SK-N-SH treated with all-trans-retinoic acid at 6 μM for 48 hours (cell line): Measurements from ENCODE around the gene ANKRD12.

Source experiments
- ATAC-seq: fragments of 200-7000 bp; cut with Tn5 transposase; 3 replicates; pipeline ENCODE4 v1.9.1; 2020; ENCODE audit warnings: mild to moderate bottlenecking, moderate library complexity
- ARNTL ChIP-seq: fragments of 450-650 bp; formaldehyde crosslinking; IDR thresholded peaks from 2 replicates; pipeline ENCODE4 v1.5.0; 2020; ENCODE audit warnings: low read depth, mild to moderate bottlenecking, moderate library complexity, borderline replicate concordance
- CSDC2 ChIP-seq: fragments of 250-450 bp; sonication (Bioruptor Pico); IDR thresholded peaks from 2 replicates; pipeline ENCODE4 v1.5.0; 2020; ENCODE audit warnings: mild to moderate bottlenecking, moderate library complexity
- ESRRG ChIP-seq: fragments of 250-450 bp; sonication (Bioruptor Pico); IDR thresholded peaks from 2 replicates; pipeline ENCODE4 v1.6.1; 2021; ENCODE audit warnings: mild to moderate bottlenecking
- GLIS3 ChIP-seq: fragments of 250-450 bp; sonication (Bioruptor Pico); IDR thresholded peaks from 2 replicates; pipeline ENCODE4 v1.5.0; 2020; ENCODE audit warnings: mild to moderate bottlenecking, moderate library complexity
- ISL1 ChIP-seq: fragments of 250-450 bp; sonication (Bioruptor Pico); IDR thresholded peaks from 2 replicates; pipeline ENCODE4 v2.1.2; 2022; ENCODE audit warnings: mild to moderate bottlenecking, moderate library complexity
- OSR1 ChIP-seq: fragments of 250-450 bp; sonication (Bioruptor Pico); IDR thresholded peaks from 2 replicates; pipeline ENCODE4 v1.8.0; 2022; ENCODE audit warnings: moderate library complexity, mild to moderate bottlenecking, inconsistent platforms
- PATZ1 ChIP-seq: fragments of 250-450 bp; sonication (Bioruptor Pico); IDR thresholded peaks from 2 replicates; pipeline ENCODE4 v1.8.0; 2020; ENCODE audit warnings: mild to moderate bottlenecking, moderate library complexity, borderline replicate concordance
- PPARA ChIP-seq: fragments of 250-450 bp; sonication (Bioruptor Pico); IDR thresholded peaks from 2 replicates; pipeline ENCODE4 v1.5.0; 2020; ENCODE audit warnings: mild to moderate bottlenecking, borderline replicate concordance
- RARB ChIP-seq: fragments of 250-450 bp; sonication (Bioruptor Pico); IDR thresholded peaks from 2 replicates; pipeline ENCODE4 v1.8.0; 2021; ENCODE audit warnings: mild to moderate bottlenecking, moderate library complexity
- SNAI2 ChIP-seq: fragments of 250-450 bp; sonication (Bioruptor Pico); IDR thresholded peaks from 2 replicates; pipeline ENCODE4 v1.5.0; 2020; ENCODE audit warnings: mild to moderate bottlenecking, moderate library complexity
- TCF4 ChIP-seq: fragments of 250-450 bp; sonication (Bioruptor Pico); IDR thresholded peaks from 2 replicates; pipeline ENCODE4 v1.8.0; 2021; ENCODE audit warnings: mild to moderate bottlenecking, moderate library complexity, borderline replicate concordance
- TOX ChIP-seq: fragments of 250-450 bp; sonication (Bioruptor Pico); IDR thresholded peaks from 2 replicates; pipeline ENCODE4 v1.8.0; 2021; ENCODE audit warnings: mild to moderate bottlenecking, moderate library complexity, borderline replicate concordance
- ZC3H10 ChIP-seq: fragments of 250-450 bp; sonication (Bioruptor Pico); IDR thresholded peaks from 2 replicates; pipeline ENCODE4 v1.5.1; 2021; ENCODE audit warnings: mild to moderate bottlenecking, moderate library complexity
- ZFP3 ChIP-seq: fragments of 250-450 bp; sonication (Bioruptor Pico); IDR thresholded peaks from 2 replicates; pipeline ENCODE4 v1.5.0; 2020; ENCODE audit warnings: mild to moderate bottlenecking, moderate library complexity
- ZFP30 ChIP-seq: fragments of 450-650 bp; formaldehyde crosslinking; IDR thresholded peaks from 2 replicates; pipeline ENCODE4 v1.5.0; 2022; ENCODE audit warnings: mild to moderate bottlenecking, moderate library complexity
- ZNF565 ChIP-seq: fragments of 450-650 bp; formaldehyde crosslinking; conservative IDR thresholded peaks from 2 replicates; pipeline ENCODE4 v1.5.0; 2020; ENCODE audit warnings: low read depth, mild to moderate bottlenecking, moderate library complexity
- ZNF70 ChIP-seq: fragments of 450-650 bp; formaldehyde crosslinking; IDR thresholded peaks from 2 replicates; pipeline ENCODE4 v1.5.0; 2020; ENCODE audit warnings: mild to moderate bottlenecking, moderate library complexity
- ZNF8 ChIP-seq: fragments of 450-650 bp; formaldehyde crosslinking; IDR thresholded peaks from 2 replicates; pipeline ENCODE4 v1.5.0; 2020; ENCODE audit warnings: mild to moderate bottlenecking, moderate library complexity
- TF ChIP-seq, protein P1 (sequence below): fragments of 250-450 bp; sonication (Bioruptor Pico); IDR thresholded peaks from 2 replicates; pipeline ENCODE4 v1.8.0; 2021; ENCODE audit warnings: low read depth, mild to moderate bottlenecking, moderate library complexity, borderline replicate concordance
- TF ChIP-seq, protein P2 (sequence below): fragments of 250-450 bp; sonication (Bioruptor Pico); IDR thresholded peaks from 2 replicates; pipeline ENCODE4 v1.5.1; 2021; ENCODE audit warnings: mild to moderate bottlenecking, moderate library complexity
- TF ChIP-seq, protein P3 (sequence below): fragments of 250-450 bp; sonication (Bioruptor Pico); IDR thresholded peaks from 2 replicates; pipeline ENCODE4 v1.5.1; 2020; ENCODE audit warnings: low read depth, mild to moderate bottlenecking, moderate library complexity

ANKRD12 gene

DNA sequence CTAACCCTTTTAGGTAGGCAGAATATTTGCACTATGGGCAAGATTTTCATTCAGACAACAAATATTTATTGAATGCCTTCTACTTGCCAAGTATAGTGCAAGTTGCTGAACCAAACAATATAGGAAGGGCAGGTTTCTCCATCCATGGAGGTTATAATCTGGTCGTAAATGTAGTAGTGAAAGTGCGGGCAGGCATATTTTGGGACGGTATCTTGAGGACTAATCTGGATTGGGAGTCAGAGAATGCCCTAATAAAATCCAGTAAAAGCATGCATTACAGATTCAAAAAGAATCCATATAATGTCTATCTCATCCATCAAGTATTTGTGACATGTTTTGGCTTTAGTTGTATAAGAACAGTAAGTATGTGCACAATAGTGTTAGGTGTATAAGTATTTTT, 35.8 kb upstream of the ANKRD12 start:
- TF ChIP-seq TOX (CRISPR knock-in tag) (no peak), ARNTL (CRISPR knock-in tag) (no peak)
- ATAC-seq, result no peak

GRCh38 chr18:9101730-9102507, 34.7 kb upstream of the ANKRD12 start:
- ATAC-seq, result peak; percentile 52
- no peak for TF ChIP-seq TCF4 (CRISPR knock-in tag)
- TF ChIP-seq ZFP3 (CRISPR knock-in tag), result no peak
- no peak for TF ChIP-seq ZC3H10
- TF ChIP-seq TOX (CRISPR knock-in tag), result no peak
- TF ChIP-seq, protein P1, sequence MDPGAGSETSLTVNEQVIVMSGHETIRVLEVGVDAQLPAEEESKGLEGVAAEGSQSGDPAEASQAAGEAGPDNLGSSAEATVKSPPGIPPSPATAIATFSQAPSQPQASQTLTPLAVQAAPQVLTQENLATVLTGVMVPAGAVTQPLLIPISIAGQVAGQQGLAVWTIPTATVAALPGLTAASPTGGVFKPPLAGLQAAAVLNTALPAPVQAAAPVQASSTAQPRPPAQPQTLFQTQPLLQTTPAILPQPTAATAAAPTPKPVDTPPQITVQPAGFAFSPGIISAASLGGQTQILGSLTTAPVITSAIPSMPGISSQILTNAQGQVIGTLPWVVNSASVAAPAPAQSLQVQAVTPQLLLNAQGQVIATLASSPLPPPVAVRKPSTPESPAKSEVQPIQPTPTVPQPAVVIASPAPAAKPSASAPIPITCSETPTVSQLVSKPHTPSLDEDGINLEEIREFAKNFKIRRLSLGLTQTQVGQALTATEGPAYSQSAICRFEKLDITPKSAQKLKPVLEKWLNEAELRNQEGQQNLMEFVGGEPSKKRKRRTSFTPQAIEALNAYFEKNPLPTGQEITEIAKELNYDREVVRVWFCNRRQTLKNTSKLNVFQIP (CRISPR knock-in tag), result no peak
- TF ChIP-seq, protein P2, sequence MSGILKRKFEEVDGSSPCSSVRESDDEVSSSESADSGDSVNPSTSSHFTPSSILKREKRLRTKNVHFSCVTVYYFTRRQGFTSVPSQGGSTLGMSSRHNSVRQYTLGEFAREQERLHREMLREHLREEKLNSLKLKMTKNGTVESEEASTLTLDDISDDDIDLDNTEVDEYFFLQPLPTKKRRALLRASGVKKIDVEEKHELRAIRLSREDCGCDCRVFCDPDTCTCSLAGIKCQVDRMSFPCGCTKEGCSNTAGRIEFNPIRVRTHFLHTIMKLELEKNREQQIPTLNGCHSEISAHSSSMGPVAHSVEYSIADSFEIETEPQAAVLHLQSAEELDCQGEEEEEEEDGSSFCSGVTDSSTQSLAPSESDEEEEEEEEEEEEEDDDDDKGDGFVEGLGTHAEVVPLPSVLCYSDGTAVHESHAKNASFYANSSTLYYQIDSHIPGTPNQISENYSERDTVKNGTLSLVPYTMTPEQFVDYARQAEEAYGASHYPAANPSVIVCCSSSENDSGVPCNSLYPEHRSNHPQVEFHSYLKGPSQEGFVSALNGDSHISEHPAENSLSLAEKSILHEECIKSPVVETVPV (CRISPR knock-in tag), result no peak
- TF ChIP-seq PPARA (CRISPR knock-in tag), result no peak
- TF ChIP-seq PATZ1 (CRISPR knock-in tag), result no peak
- TF ChIP-seq RARB, result no peak
- no peak for TF ChIP-seq ISL1
- no peak for TF ChIP-seq ZFP30 (CRISPR knock-in tag)
- no peak for TF ChIP-seq ARNTL (CRISPR knock-in tag)
- TF ChIP-seq, protein P3, sequence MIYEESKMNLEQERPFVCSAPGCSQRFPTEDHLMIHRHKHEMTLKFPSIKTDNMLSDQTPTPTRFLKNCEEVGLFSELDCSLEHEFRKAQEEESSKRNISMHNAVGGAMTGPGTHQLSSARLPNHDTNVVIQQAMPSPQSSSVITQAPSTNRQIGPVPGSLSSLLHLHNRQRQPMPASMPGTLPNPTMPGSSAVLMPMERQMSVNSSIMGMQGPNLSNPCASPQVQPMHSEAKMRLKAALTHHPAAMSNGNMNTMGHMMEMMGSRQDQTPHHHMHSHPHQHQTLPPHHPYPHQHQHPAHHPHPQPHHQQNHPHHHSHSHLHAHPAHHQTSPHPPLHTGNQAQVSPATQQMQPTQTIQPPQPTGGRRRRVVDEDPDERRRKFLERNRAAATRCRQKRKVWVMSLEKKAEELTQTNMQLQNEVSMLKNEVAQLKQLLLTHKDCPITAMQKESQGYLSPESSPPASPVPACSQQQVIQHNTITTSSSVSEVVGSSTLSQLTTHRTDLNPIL (CRISPR knock-in tag), result no peak
- TF ChIP-seq OSR1, result no peak
- TF ChIP-seq ZNF70 (CRISPR knock-in tag), result no peak
- TF ChIP-seq CSDC2 (CRISPR knock-in tag), result no peak
- TF ChIP-seq SNAI2 (CRISPR knock-in tag), result no peak
- no peak for TF ChIP-seq ZNF565
- no peak for TF ChIP-seq ZNF8 (CRISPR knock-in tag)

DNA sequence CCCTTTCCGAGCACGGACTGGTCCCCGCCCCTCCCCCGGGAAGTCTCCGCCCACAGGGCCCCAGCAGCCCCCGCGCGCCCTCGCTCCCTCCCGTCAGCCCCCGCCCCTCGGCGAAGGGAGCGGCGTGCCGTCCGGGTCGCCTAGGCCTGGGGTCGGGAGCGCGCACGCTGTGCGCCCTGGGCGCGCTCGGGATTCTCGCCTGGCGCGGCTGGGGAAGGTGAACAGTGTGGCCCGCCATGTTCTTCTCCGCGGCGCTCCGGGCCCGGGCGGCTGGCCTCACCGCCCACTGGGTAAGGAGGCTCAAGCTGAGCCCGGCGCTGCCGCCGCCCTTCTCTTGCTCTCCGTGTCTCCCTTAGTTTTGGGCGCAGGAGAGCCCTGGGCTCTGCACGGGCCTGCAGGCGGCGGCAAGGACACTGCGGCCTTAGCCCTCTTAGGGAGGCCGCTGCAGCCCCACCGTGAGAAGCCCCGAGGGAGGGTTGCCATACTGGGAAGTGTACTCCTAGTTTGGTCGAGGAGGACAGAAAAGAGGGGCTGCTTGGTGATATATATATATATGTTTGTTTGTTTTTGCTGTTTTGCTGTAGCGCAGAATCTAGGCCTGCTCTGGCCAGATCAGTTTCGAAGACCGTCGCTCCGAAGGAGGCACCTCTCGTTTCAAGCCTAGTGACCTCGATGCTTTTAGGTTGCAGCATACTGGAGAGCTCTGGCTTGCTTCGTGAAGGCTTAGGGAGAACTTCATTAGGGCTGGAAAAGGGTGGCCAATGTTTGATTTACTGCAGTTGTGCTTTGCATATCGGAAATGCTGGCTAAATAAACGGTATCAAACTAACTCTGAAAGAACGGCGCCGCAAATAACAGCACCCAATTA, 33.8 kb upstream of the ANKRD12 start, which contains the start of gene NDUFV2:
Gene NDUFV2 (plus strand): TSS at position 192 of the 868 bp plus-strand sequence. CDS start 45 bp downstream, at position 237.
- peak; percentile 96 for ATAC-seq
- TF ChIP-seq, protein P1 (CRISPR knock-in tag), result no peak
- TF ChIP-seq, protein P3 (CRISPR knock-in tag), result no peak
- TF ChIP-seq, protein P2 (CRISPR knock-in tag), result no peak
- TF ChIP-seq ESRRG (no peak), ZNF8 (CRISPR knock-in tag) (no peak), ZNF565 (0 out of 2 replicates have a peak, but pooled peaks have one; percentile 73), GLIS3 (CRISPR knock-in tag) (no peak), SNAI2 (CRISPR knock-in tag) (no peak), ZFP3 (CRISPR knock-in tag) (peak; percentile 98), ZNF70 (CRISPR knock-in tag) (peak; percentile 41; the same call in 1 of the 2 replicates), ZFP30 (CRISPR knock-in tag) (no peak), CSDC2 (CRISPR knock-in tag) (no peak), ISL1 (no peak), TOX (CRISPR knock-in tag) (no peak), ARNTL (CRISPR knock-in tag) (no peak), PATZ1 (CRISPR knock-in tag) (no peak), OSR1 (no peak)
